Measurements from ENCODE around the gene PLOD3.
A peak's percentile ranks its signal among the peaks of the same experiment; 100 is the strongest.
"Not testable (repeated sequence)": the region's sequence is repeated elsewhere in the genome, so short reads cannot be mapped to it uniquely, and the experiment has no call there.

Gene PLOD3, protein sequence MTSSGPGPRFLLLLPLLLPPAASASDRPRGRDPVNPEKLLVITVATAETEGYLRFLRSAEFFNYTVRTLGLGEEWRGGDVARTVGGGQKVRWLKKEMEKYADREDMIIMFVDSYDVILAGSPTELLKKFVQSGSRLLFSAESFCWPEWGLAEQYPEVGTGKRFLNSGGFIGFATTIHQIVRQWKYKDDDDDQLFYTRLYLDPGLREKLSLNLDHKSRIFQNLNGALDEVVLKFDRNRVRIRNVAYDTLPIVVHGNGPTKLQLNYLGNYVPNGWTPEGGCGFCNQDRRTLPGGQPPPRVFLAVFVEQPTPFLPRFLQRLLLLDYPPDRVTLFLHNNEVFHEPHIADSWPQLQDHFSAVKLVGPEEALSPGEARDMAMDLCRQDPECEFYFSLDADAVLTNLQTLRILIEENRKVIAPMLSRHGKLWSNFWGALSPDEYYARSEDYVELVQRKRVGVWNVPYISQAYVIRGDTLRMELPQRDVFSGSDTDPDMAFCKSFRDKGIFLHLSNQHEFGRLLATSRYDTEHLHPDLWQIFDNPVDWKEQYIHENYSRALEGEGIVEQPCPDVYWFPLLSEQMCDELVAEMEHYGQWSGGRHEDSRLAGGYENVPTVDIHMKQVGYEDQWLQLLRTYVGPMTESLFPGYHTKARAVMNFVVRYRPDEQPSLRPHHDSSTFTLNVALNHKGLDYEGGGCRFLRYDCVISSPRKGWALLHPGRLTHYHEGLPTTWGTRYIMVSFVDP

DNA sequence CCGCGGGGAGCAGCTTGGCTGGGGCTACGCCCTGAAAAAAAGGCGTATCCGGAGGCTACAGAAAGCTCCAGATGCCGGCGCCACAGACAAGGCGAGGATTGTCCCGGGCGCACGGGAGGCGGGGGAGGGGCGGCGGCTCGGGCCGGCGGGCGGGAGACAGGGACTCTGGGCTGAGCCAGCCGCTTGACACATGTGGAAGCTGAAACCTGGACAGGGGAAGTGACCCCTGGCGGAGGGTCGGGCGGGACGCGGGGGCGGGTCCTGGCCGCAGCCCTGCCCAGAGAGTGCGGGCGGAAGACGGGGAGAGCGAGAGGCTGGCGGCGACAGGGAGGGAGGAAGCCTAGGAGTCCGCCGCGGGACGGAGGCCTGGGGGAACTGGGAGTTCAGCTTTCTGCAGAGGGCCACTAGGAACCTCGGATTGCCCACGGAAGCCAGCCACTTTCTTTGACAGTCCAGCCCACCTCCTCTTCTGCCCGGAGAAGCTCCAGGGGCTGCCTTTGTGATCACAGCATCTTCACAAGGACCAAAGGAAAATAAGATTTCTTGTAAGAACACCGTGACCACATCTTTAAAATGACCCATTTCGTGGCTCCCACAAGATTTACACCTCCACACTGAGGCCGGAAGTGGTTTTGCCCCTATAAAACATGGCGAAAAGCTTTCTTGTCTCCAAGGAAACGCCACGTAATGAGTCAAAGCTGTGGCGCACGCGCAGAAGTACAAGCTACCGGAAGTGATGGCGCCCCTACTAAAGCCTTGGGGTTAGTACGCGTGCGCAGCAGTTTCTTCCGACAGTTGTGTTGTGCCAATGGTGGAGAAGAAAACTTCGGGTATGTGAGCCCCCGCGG lies at the start of gene PLOD3, which contains the start of gene ZNHIT1:
TSS of gene PLOD3 (minus strand) at position 194 of the 848 bp plus-strand sequence. CDS start 307 bp downstream, outside the sequence.
TSS of gene ZNHIT1 (plus strand) at position 778 of the 848 bp plus-strand sequence. CDS start at position 809, 31 bp downstream.
- peak within 1 kb of the TSS; percentile 96 for H3K4me3 Mint-ChIP-seq
- H3K27ac Mint-ChIP-seq = peak within 1 kb of the TSS; percentile 93
- peaks cover 23% of the 10 kb centered on the region for H3K4me1 Mint-ChIP-seq
- ATAC-seq (ENCODE audit: low read depth) = peak; percentile 86
- peaks cover 13% of the 10 kb centered on the region for H3K36me3 Mint-ChIP-seq
- H3K9me3 Mint-ChIP-seq = no peaks in the 10 kb centered on the region
- no peaks in the 10 kb centered on the region for H3K27me3 Mint-ChIP-seq
- DNase-seq (ENCODE audit: low spot score in 2 of 2) = peak; percentile 82 to 91

DNA sequence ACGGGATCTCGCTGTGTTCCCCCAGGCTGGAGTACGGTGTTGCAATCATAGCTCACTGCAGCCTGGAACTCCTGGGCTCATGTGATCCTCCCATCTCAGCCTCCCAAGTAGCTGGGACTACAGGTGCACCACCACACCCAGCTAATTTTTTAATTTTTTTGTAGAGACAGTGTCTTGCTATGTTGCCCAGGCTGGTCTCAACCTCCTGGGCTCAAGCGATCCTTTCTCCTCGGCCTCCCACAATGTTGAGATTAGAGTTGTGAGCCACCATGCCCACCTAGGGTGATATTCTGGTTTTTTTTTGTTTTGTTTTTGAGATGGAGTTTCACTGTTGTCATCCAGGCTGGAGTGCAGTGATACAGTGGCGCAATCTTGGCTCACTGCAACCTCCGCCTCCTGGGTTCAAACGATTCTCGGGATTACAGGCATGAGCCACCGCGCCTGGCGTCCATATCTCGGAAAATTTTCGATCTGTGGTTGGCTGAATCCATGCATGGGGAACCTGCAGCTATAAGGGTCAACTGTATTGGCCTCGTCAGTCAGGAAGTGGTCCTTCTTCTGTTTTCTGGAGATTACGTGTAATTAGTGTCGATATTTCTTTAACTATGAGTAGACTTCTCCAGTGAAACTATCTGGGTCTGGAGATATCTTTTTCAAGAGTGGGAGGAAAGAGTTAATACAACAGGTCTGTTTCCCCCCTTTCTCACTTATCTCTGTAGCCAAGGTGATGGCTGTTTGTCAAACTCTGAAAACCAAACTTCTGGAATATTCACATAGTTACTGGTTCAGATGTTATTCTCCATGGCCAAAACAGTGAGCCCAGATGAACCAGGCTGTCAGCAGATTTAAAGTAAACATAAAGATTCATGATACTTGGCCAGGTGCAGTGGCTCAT lies 48.5 kb upstream of the PLOD3 start:
- ATAC-seq (ENCODE audit: low read depth) (no peak), DNase-seq (ENCODE audit: low spot score in 2 of 2) (no peak)
- Mint-ChIP-seq H3K36me3 (no peaks in the 10 kb centered on the region), H3K4me1 (peaks cover 5% of the 10 kb centered on the region), H3K9me3 (no peaks in the 10 kb centered on the region), H3K27me3 (peaks cover 5% of the 10 kb centered on the region), H3K27ac (no peak overlapping the region), H3K4me3 (no peak overlapping the region)

DNA sequence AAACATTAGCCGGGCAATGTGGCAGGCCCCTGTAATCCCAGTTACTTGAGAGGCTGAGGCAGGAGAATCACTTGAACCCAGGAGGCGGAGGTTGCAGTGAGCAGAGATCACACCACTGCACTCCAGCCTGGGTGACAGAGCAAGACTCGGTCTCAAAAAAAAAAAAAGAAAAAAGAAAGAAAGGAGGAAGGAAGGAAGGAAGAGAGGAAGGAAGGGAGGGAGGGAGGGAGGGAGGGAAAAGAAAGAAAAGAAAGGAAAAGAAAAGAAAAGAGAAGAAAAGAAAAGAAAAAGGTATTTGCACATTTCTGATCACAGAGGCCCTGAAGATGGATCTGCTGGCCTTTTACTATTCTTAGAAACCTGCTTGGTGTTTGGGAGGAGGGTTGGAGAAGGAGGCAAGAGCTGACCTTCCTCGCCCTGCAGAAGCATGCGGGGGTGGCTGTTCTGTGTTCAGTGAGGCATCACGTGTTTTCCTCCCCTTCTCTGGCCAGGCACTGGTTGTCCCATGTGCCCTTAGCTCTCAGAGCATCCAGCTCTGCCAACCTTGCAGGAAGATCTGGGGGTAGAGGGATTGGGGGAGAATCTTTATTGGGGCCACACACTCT lies 46.8 kb upstream of the PLOD3 start:
- ATAC-seq (ENCODE audit: low read depth) = not testable (repeated sequence)

DNA sequence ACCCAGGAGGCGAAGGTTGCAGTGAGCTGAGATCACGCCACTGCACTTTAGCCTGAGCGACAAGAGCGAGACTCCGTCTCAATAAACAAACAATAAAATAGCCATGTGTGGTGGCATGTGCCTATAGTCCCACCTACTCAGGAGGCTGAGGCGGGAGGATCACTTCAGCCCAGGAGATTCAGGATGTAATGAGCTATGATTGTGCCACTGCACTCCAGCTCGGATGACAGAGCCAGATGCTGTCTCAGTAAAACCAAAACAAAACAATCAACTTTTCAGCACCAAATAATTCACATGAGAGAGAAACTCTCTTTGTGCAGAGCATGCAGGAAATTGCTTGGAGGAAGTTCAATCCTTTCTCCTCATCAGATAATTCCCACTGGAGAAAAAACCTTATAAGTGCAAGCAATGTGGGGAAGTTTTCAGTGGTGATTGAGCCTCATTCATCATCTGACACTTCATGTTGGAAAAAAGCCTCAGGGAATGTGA lies 40.9 kb upstream of the PLOD3 start:
- H3K4me1 Mint-ChIP-seq = no peaks in the 10 kb centered on the region
- DNase-seq (ENCODE audit: low spot score in 2 of 2) = no peak
- no peak overlapping the region for H3K27ac Mint-ChIP-seq
- no peak overlapping the region for H3K4me3 Mint-ChIP-seq
- H3K9me3 Mint-ChIP-seq = no peaks in the 10 kb centered on the region
- no peak for ATAC-seq (ENCODE audit: low read depth)
- no peaks in the 10 kb centered on the region for H3K27me3 Mint-ChIP-seq
- no peaks in the 10 kb centered on the region for H3K36me3 Mint-ChIP-seq

More for the DNA sequence above, 46.8 kb upstream of the PLOD3 start:
- not testable (repeated sequence) for H3K4me1 Mint-ChIP-seq; H3K27me3 Mint-ChIP-seq; H3K4me3 Mint-ChIP-seq; H3K9me3 Mint-ChIP-seq; DNase-seq (ENCODE audit: low spot score in 2 of 2); H3K27ac Mint-ChIP-seq; H3K36me3 Mint-ChIP-seq

DNA sequence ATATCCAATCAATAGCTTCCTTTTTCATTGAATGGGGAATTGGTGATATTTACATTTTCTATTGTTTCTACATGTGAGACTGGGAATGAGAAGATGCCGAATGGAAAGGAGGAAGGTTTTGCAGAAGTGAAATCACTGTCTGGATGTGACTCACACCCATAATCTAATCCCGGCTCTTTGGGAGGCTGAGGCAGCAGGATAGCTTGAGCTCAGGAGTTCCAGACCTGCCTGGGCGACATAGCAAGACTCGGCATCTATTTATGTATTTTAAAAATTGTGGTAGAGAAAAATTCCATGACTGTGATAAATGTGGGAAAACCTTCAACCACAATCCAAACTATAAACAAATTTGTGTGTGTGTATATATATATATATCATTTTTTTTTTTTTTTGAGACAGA lies 38.4 kb upstream of the PLOD3 start:
- H3K9me3 Mint-ChIP-seq = no peaks in the 10 kb centered on the region
- H3K4me1 Mint-ChIP-seq = peaks cover 7% of the 10 kb centered on the region
- no peak overlapping the region for H3K27ac Mint-ChIP-seq
- H3K4me3 Mint-ChIP-seq = no peak overlapping the region
- ATAC-seq (ENCODE audit: low read depth) = no peak
- peaks cover 1% of the 10 kb centered on the region for H3K27me3 Mint-ChIP-seq
- peaks cover 4% of the 10 kb centered on the region for H3K36me3 Mint-ChIP-seq
- DNase-seq (ENCODE audit: low spot score in 2 of 2) = no peak

DNA sequence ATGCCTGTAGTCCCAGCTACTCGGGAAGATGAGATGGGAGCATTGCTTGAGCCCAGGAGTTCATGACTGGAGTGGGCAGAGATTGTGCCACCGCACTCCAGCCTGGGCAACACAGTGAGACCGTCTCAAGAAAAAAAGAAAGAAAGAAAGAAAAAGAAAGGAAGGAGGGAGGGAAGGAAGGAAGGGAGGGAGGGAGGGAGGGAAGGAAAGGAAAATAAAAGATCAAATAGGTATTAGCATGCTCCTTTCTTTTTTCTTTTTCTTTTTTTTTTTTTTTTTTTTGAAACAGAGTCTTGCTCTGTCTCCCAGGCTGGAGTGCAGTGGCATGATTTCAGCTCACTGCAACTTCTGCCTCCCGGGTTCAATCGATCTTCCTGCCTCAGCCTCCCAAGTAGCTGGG lies 35.8 kb upstream of the PLOD3 start:
- H3K27ac Mint-ChIP-seq; ATAC-seq (ENCODE audit: low read depth); H3K36me3 Mint-ChIP-seq: not testable (repeated sequence)

DNA sequence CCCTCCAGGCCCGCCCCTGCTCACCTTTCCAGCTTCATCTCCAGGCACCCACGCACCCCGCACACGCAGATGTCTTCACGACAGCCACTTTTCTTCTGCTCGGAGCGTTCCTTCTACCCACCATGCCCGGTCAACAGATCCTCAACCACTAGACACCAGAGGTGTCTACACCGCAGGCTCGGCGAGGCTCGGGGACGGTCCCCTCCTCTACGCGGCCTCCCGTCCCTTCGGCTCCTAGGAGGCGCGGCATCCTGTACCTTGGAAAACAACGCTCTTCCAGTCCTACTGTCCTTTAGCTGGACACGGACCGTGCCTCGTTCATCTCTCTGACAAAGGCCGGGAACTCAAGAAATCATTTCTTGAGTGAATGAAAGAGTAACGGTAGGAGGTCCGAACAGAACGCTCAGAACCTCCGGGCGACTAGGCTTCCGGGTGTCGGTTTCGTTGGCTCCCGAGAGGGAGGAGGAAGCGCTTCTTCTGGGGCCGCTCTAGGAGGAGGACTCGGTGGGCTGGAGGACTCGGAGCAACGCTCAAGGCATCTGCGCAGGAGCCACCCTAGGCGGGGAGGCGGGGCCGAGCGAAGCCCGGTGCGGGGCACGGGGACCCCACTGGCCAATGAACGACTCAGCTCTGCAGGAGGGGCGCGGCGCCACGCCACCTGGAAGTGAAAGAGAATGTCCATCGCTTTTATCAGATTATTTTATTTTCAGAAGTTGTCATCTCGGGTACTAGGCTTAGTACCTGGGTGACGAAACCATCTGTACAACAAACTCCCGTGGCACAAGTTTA lies 34.7 kb upstream of the PLOD3 start:
- DNase-seq (ENCODE audit: low spot score in 2 of 2) (peak; percentile 99), ATAC-seq (ENCODE audit: low read depth) (peak; percentile 97)
- Mint-ChIP-seq H3K4me1 (peaks cover 19% of the 10 kb centered on the region), H3K9me3 (no peaks in the 10 kb centered on the region), H3K27me3 (peaks cover 1% of the 10 kb centered on the region), H3K27ac (peak overlapping the region; percentile 94), H3K36me3 (peaks cover 7% of the 10 kb centered on the region), H3K4me3 (peak overlapping the region; percentile 98)

More for the DNA sequence above, 35.8 kb upstream of the PLOD3 start:
- Mint-ChIP-seq H3K4me3 (peak overlapping the region; percentile 21), H3K4me1 (peaks cover 15% of the 10 kb centered on the region)
- H3K27me3 Mint-ChIP-seq; DNase-seq (ENCODE audit: low spot score in 2 of 2); H3K9me3 Mint-ChIP-seq: not testable (repeated sequence)

DNA sequence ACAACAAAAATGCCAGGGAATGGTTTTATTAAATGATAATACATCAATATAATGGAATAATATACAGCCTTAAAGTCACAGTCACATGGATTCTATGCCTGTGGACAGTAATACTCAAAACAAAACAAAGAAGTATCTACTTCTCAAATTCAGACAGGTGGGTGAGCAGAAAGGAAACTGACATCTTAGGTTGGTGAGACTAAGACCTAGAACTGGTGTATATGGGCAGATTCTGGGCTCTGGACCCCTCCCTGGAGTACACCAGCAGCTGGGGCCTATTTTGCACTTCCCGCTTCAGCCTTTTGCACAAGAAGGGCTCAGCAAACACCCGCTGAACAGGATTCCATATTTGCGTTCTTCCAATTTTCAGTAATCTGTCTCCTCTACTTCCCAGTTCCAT lies 32.9 kb upstream of the PLOD3 start:
- H3K27me3 Mint-ChIP-seq = peaks cover 1% of the 10 kb centered on the region
- no peak overlapping the region for H3K27ac Mint-ChIP-seq
- DNase-seq (ENCODE audit: low spot score in 2 of 2) (no peak), ATAC-seq (ENCODE audit: low read depth) (no peak)
- H3K4me1 Mint-ChIP-seq = peaks cover 19% of the 10 kb centered on the region
- no peaks in the 10 kb centered on the region for H3K9me3 Mint-ChIP-seq
- peak overlapping the region; percentile 98 for H3K4me3 Mint-ChIP-seq
- peaks cover 7% of the 10 kb centered on the region for H3K36me3 Mint-ChIP-seq

DNA sequence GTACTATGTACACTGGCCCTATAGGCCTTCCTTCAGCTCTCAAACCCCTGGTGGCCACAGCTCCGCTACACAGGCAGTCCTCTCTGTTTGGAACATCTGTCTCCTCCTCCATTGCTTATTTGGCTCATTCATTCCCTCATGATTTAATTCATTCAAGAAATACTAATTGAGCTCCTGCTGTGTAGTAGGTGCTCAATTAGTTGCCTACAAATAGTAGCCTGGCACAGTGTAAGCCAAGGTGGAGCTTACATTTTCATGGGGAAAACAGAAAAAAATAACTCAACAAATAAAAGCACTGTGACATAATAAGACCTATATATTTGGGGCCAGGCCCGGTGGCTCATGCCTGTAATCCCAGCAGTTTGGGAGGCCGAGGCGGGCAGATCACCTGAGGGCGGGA lies 30.9 kb upstream of the PLOD3 start:
- Mint-ChIP-seq H3K4me3 (no peak overlapping the region), H3K27ac (no peak overlapping the region), H3K27me3 (peaks cover 1% of the 10 kb centered on the region), H3K4me1 (peaks cover 22% of the 10 kb centered on the region), H3K36me3 (peaks cover 7% of the 10 kb centered on the region), H3K9me3 (no peaks in the 10 kb centered on the region)
- no peak for ATAC-seq (ENCODE audit: low read depth)
- DNase-seq (ENCODE audit: low spot score in 2 of 2) = no peak

DNA sequence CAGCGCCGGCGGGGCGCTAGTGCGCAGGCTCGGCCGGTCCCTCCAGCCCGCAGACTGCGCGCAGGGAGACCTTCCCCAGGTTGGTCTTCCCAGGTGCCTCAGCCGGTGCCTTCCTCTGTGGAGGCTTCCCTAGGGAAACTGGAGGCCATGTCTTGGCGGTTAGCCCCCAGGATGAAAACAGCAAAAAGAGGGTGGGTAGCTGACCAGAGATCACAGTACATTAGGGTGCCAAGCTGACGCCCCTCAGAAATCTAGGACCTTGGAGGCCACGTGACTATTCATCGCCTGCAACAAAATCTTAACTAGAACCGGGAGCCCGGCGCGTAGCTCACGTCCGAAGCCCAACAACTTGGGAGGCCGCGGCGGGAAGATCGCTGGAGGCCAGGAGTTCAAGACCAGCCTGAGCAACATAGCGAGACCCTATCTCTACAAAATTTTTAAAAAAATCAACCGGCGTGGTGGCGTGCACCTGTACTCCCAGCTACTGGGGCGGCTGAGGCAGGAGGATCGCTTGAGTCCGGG lies 27.8 kb upstream of the PLOD3 start:
- Mint-ChIP-seq H3K9me3 (no peaks in the 10 kb centered on the region), H3K27ac (peak overlapping the region; percentile 94), H3K36me3 (peaks cover 8% of the 10 kb centered on the region), H3K27me3 (no peaks in the 10 kb centered on the region), H3K4me3 (peak overlapping the region; percentile 98), H3K4me1 (peaks cover 11% of the 10 kb centered on the region)
- ATAC-seq (ENCODE audit: low read depth) (no peak), DNase-seq (ENCODE audit: low spot score in 2 of 2) (no peak)

DNA sequence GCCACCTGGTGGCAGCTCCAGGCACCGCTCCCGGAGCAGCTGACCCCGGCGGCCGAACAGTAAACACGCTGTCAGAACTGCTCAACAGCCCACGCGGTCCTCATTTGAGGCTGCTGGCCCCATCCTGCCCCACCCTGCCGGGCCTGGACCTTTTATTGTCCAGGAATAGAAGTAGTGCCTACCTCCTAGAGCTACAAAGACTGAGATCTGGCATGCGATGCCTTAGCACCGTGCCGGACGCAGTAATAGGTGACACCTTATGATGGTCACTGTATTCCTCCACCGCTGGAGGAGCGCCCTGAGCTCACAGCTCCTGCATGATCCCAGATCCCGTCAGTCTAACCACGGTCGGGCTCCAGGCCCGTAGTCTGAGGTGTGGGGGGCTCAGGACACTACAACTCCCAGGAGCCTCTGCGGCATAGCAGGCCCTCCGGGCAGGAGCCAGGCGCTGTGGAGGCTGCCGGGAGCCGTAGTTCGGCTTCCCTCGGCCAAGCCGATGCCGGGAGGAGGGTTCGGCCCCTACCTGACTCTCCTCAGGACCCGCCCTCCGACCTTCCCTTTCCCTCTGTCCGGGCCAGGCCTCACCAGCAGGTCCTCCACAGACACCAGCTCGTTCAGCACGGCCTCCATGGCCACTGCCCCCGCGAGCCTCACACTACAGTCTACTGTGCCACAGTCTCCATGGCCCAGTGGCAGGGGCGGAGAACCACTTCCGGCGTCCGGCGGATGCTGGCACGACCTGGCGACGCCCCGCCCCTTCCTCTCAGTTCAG lies 27.2 kb upstream of the PLOD3 start, which contains the start of gene FIS1:
TSS of gene FIS1 (minus strand) at position 707 of the 772 bp plus-strand sequence. CDS start at position 630, 77 bp downstream.
- DNase-seq (ENCODE audit: low spot score in 2 of 2) (peak; percentile 90 to 97), ATAC-seq (ENCODE audit: low read depth) (peak; percentile 91)
- Mint-ChIP-seq H3K4me1 (peaks cover 8% of the 10 kb centered on the region), H3K9me3 (no peaks in the 10 kb centered on the region), H3K36me3 (peaks cover 8% of the 10 kb centered on the region), H3K27ac (peak within 1 kb of the TSS; percentile 94), H3K4me3 (peak within 1 kb of the TSS; percentile 98), H3K27me3 (no peaks in the 10 kb centered on the region)

Data from memory B cell (primary cell).